Kidney epithelial cell (primary cell): ENCODE data around the gene CENPP. TPM values are rescaled to one million over a fixed set of nuclear protein-coding genes. Genes with fewer than 3 reads are reported as not detected.

ENCODE experiments used
- DNase-seq: peaks from one replicate; pipeline ENCODE4 v3.0.0-alpha.2; 2010; ENCODE audit warnings: low read depth
- H3K27me3 ChIP-seq: 2 replicates; pipeline ENCODE4 v1.6.0; 2011; ENCODE audit warnings: low read length; ENCODE audit not compliant: control insufficient read depth, insufficient read depth
- H3K36me3 ChIP-seq: 2 replicates; pipeline ENCODE4 v1.5.1; 2011; ENCODE audit warnings: low read length; ENCODE audit not compliant: control insufficient read depth, insufficient read depth
- H3K4me3 ChIP-seq: 2 replicates; pipeline ENCODE4 v1.5.1; 2011; ENCODE audit warnings: low read depth, mild to moderate bottlenecking, control low read depth, low read length
- total RNA-seq: library from RNA; depleted of rRNA; stranded (reverse); fragments of >200 nt; gene quantifications from 2 replicates; pipeline ENCODE4 v1.2.3, GENCODE V29; 2015
- TF ChIP-seq, protein P1 (sequence below): IDR thresholded peaks from 2 replicates; pipeline ENCODE4 v1.5.1; 2011; ENCODE audit warnings: mild to moderate bottlenecking, moderate library complexity, low read length, control low read depth, inconsistent platforms; ENCODE audit not compliant: insufficient read depth, poor library complexity, severe bottlenecking

CENPP gene
- total RNA-seq, 1 donor from 2014 or later, result 1.4 TPM

GRCh38 chr9:92534204-92534603 lies 208.5 kb downstream of the CENPP start:
- DNase-seq, result no peak
- TF ChIP-seq, protein P1, sequence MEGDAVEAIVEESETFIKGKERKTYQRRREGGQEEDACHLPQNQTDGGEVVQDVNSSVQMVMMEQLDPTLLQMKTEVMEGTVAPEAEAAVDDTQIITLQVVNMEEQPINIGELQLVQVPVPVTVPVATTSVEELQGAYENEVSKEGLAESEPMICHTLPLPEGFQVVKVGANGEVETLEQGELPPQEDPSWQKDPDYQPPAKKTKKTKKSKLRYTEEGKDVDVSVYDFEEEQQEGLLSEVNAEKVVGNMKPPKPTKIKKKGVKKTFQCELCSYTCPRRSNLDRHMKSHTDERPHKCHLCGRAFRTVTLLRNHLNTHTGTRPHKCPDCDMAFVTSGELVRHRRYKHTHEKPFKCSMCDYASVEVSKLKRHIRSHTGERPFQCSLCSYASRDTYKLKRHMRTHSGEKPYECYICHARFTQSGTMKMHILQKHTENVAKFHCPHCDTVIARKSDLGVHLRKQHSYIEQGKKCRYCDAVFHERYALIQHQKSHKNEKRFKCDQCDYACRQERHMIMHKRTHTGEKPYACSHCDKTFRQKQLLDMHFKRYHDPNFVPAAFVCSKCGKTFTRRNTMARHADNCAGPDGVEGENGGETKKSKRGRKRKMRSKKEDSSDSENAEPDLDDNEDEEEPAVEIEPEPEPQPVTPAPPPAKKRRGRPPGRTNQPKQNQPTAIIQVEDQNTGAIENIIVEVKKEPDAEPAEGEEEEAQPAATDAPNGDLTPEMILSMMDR, result no peak
- Histone ChIP-seq H3K4me3 (no peak overlapping the region), H3K36me3 (no peaks in the 10 kb centered on the region), H3K27me3 (no peaks in the 10 kb centered on the region)

DNA sequence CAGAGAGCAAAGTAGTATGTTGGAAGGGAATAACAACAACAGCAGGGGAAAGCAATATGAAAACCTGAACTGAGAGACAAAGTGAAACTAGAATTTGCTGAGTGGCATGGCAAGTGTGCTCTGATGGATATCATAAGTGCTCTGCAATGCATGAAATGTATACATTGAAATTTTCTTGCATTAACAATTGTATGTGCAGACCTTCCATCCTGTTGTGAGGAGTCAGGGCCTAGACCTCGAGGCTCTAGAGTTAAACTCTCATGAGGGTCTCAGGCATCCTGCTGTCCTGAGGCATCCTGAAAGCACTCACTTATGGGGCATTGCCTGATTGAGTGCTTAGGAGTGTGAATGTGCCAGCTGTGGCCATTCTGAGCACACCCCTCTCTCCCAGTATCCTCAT lies 208.9 kb downstream of the CENPP start:
- TF ChIP-seq, protein P1, result no peak
- no peaks in the 10 kb centered on the region for H3K36me3 ChIP-seq
- no peak overlapping the region for H3K4me3 ChIP-seq
- no peak for DNase-seq
- no peaks in the 10 kb centered on the region for H3K27me3 ChIP-seq

GRCh38 chr9:92535940-92536850 lies 210.4 kb downstream of the CENPP start, which contains the start of gene ECM2:
ECM2 (minus strand) TSS chr9:92535990; CDS start chr9:92522866, 13,124 bp downstream.
- no peak within 1 kb of the TSS for H3K4me3 ChIP-seq
- TF ChIP-seq, protein P1, result no peak
- H3K27me3 ChIP-seq, result no peaks in the 10 kb centered on the region
- no peaks in the 10 kb centered on the region for H3K36me3 ChIP-seq
- DNase-seq, result no peak

DNA sequence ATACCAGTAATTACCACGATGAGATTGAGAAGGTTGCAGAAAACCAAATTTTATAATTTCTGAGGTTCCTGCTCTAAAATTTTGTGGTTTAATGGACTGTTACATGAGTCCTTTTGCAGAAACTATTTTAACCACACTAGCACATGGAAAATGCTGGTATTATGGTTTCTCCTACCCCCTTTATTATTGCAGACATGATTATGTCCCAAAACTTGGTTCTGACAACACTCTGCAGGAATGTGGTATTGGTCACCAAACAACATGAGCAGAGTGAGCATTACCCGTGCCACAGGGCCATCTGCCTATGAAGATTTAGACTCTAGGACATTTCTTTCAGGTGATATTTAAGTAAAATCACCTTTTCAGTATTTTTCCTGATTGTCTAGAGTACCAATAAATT lies 212.8 kb downstream of the CENPP start:
- Histone ChIP-seq H3K4me3 (no peak overlapping the region), H3K27me3 (no peaks in the 10 kb centered on the region), H3K36me3 (no peaks in the 10 kb centered on the region)
- TF ChIP-seq, protein P1, result no peak
- DNase-seq, result no peak

DNA sequence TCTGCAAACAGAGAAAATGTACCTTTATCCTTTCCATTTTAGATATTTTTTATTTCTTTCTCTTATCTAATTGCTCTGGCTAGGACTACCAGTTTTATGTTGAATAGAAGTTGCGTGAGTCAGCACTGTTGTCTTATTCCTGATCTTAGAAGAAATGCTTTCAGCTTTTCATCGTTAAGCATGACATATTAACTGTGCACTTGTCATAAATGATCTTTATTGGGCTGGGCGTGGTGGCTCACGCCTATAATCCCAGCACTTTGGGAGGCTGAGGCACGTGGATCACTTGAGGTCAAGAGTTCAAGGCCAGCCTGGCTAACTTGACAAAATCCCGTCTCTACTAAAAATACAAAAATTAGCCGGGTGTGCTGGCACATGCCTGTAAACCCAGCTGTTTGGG lies 218.2 kb downstream of the CENPP start:
- TF ChIP-seq, protein P1, result no peak

More for the DNA sequence above, 218.2 kb downstream of the CENPP start:
- H3K4me3 ChIP-seq, result no peak overlapping the region
- no peaks in the 10 kb centered on the region for H3K36me3 ChIP-seq
- H3K27me3 ChIP-seq, result no peaks in the 10 kb centered on the region
- DNase-seq, result no peak
